CD8-positive, alpha-beta memory T cell (primary cell): ENCODE measurements around the gene KRT81. TPM values are rescaled to one million over a fixed set of nuclear protein-coding genes. Genes with fewer than 3 reads are reported as not detected.

ENCODE experiments used
- CTCF ChIA-PET: fragments of 350-600 bp; sonication (Branson Sonifier 250); formaldehyde crosslinking; loops from one replicate; lab custom pipeline; 2021; ENCODE audit warnings: antibody characterized with exemption; lab: Charles Lee
- POLR2A ChIA-PET: fragments of 350-600 bp; sonication (Branson Sonifier 250); formaldehyde crosslinking; loops from one replicate; lab custom pipeline; 2021; ENCODE audit warnings: antibody characterized with exemption; lab: Charles Lee
- DNase-seq, 5 donors: peaks; one replicate each; pipeline versions ENCODE4 v3.0.0 to v3.0.0-alpha.2; 2020 to 2022; ENCODE audit warnings: mixed read lengths in 1 of 5
- H3K27ac ChIP-seq: one replicate; pipeline ENCODE4 v1.7.0; 2013; ENCODE audit warnings: low read depth, mild to moderate bottlenecking, low read length, moderate library complexity
- H3K27me3 ChIP-seq: 2 replicates; pipeline ENCODE4 v1.7.0; 2013; ENCODE audit warnings: low read length, mild to moderate bottlenecking; ENCODE audit not compliant: insufficient read depth, poor library complexity, severe bottlenecking
- H3K36me3 ChIP-seq: 2 replicates; pipeline ENCODE4 v1.7.0; 2013; ENCODE audit warnings: mild to moderate bottlenecking, low read length, moderate library complexity; ENCODE audit not compliant: insufficient read depth
- H3K4me1 ChIP-seq: 2 replicates; pipeline ENCODE4 v1.7.0; 2013; ENCODE audit warnings: mild to moderate bottlenecking, low read length, moderate library complexity; ENCODE audit not compliant: insufficient read depth
- H3K4me3 ChIP-seq: 2 replicates; pipeline ENCODE4 v1.7.0; 2013; ENCODE audit warnings: mild to moderate bottlenecking, low read length
- H3K9me3 ChIP-seq: 2 replicates; pipeline ENCODE4 v1.7.0; 2013; ENCODE audit warnings: mild to moderate bottlenecking, low read length
- H3K27ac Mint-ChIP-seq, 8 donors: one replicate each; pipeline ENCODE4 v1.8.0; 2020 to 2021; ENCODE audit warnings: mixed read lengths in 8 of 8, mild to moderate bottlenecking in 6 of 8, inconsistent platforms in 3 of 8, moderate library complexity in 3 of 8
- H3K27me3 Mint-ChIP-seq, 2 donors: one replicate each; pipeline ENCODE4 v1.8.0; 2020 to 2021; ENCODE audit warnings: mixed read lengths in 2 of 2, mild to moderate bottlenecking in 1 of 2, moderate library complexity in 1 of 2
- H3K36me3 Mint-ChIP-seq, 3 donors: one replicate each; pipeline ENCODE4 v1.8.0; 2020 to 2021; ENCODE audit warnings: mixed read lengths in 3 of 3, inconsistent platforms in 1 of 3, mild to moderate bottlenecking in 1 of 3
- H3K4me1 Mint-ChIP-seq, 3 donors: one replicate each; pipeline ENCODE4 v1.8.0; 2020 to 2021; ENCODE audit warnings: mixed read lengths in 3 of 3, inconsistent platforms in 1 of 3, mild to moderate bottlenecking in 1 of 3
- H3K4me3 Mint-ChIP-seq, 7 donors: one replicate each; pipeline ENCODE4 v1.8.0; 2020 to 2021; ENCODE audit warnings: mixed read lengths in 7 of 7, mild to moderate bottlenecking in 6 of 7, moderate library complexity in 4 of 7, inconsistent platforms in 2 of 7
- H3K9me3 Mint-ChIP-seq, 5 donors: one replicate each; pipeline ENCODE4 v1.8.0; 2020 to 2022; ENCODE audit warnings: mixed read lengths in 5 of 5, mild to moderate bottlenecking in 3 of 5, moderate library complexity in 2 of 5, inconsistent platforms in 1 of 5
- polyA plus RNA-seq: library from polyadenylated mRNA; unstranded; fragments of 300-500 nt; fragmentation: Illumina TruSeq; gene quantifications from one replicate; pipeline ENCODE4 v1.2.3, GENCODE V29; 2021
- total RNA-seq, 2 experiments: library from RNA; stranded (reverse); gene quantifications; one replicate each; pipeline ENCODE4 v1.2.3, GENCODE V29; 2021

The KRT81 gene
- total and polyA plus RNA-seq, 3 experiments from 2014 or later: not detected

GRCh38 chr12:52257074-52257551, 34.2 kb downstream of the KRT81 start:
- DNase-seq: no peak
- H3K36me3 Mint-ChIP-seq: no peaks in the 10 kb centered on the region
- no peak overlapping the region for H3K4me3 Mint-ChIP-seq
- peaks cover 39 to 64% of the 10 kb centered on the region in 2 donors for H3K27me3 Mint-ChIP-seq
- no peak overlapping the region for H3K27ac Mint-ChIP-seq
- Histone ChIP-seq H3K4me3 (no peak overlapping the region), H3K27me3 (no peaks in the 10 kb centered on the region), H3K27ac (no peak overlapping the region), H3K9me3 (no peaks in the 10 kb centered on the region), H3K4me1 (no peaks in the 10 kb centered on the region), H3K36me3 (no peaks in the 10 kb centered on the region)
- no peaks in the 10 kb centered on the region for H3K9me3 Mint-ChIP-seq
- peaks cover 2 to 14% (median 9%) of the 10 kb centered on the region in 3 donors for H3K4me1 Mint-ChIP-seq
- POLR2A ChIA-PET: no interaction called here
- CTCF ChIA-PET: interaction anchor here (1.0 kb wide), 1 partner anchor 22 kb away, joined by 4 read pairs; no protein-coding TSS in a partner anchor

- no peak overlapping the region for H3K4me3 ChIP-seq
- Mint-ChIP-seq H3K36me3 (no peaks in the 10 kb centered on the region), H3K27ac (peak overlapping the region in 1 of 8 donors; percentile 32), H3K4me1 (peaks cover 5 to 19% (median 14%) of the 10 kb centered on the region in 3 donors), H3K27me3 (peaks cover 39 to 61% of the 10 kb centered on the region in 2 donors), H3K4me3 (no peak overlapping the region), H3K9me3 (no peaks in the 10 kb centered on the region)
- no peaks in the 10 kb centered on the region for H3K36me3 ChIP-seq
- ChIA-PET CTCF (interaction anchor here (1.0 kb wide), 1 partner anchor 23 kb away, joined by 4 read pairs; no protein-coding TSS in a partner anchor), POLR2A (no interaction called here)
- no peak overlapping the region for H3K27ac ChIP-seq
- no peak for DNase-seq
- no peaks in the 10 kb centered on the region for H3K4me1 ChIP-seq
- H3K9me3 ChIP-seq: no peaks in the 10 kb centered on the region
- H3K27me3 ChIP-seq: no peaks in the 10 kb centered on the region
Measured at GRCh38 chr12:52256584-52256935, 34.8 kb downstream of the KRT81 start.

GRCh38 chr12:52255926-52256583, 35.3 kb downstream of the KRT81 start:
- Mint-ChIP-seq H3K27ac (peak overlapping the region in 1 of 8 donors; percentile 32), H3K27me3 (peaks cover 39 to 59% of the 10 kb centered on the region in 2 donors), H3K4me1 (peaks cover 5 to 24% (median 19%) of the 10 kb centered on the region in 3 donors), H3K36me3 (no peaks in the 10 kb centered on the region), H3K4me3 (no peak overlapping the region), H3K9me3 (no peaks in the 10 kb centered on the region)
- Histone ChIP-seq H3K27ac (no peak overlapping the region), H3K4me1 (no peaks in the 10 kb centered on the region), H3K27me3 (no peaks in the 10 kb centered on the region), H3K36me3 (no peaks in the 10 kb centered on the region), H3K9me3 (no peaks in the 10 kb centered on the region), H3K4me3 (no peak overlapping the region)
- ChIA-PET POLR2A (no interaction called here), CTCF (interaction anchor here (1.0 kb wide), 1 partner anchor 23 kb away, joined by 4 read pairs; no protein-coding TSS in a partner anchor)
- DNase-seq: no peak

GRCh38 chr12:52254965-52255751, 36.2 kb downstream of the KRT81 start:
- H3K9me3 ChIP-seq: no peaks in the 10 kb centered on the region
- peaks cover 5 to 16% (median 15%) of the 10 kb centered on the region in 3 donors for H3K4me1 Mint-ChIP-seq
- no peak overlapping the region for H3K27ac ChIP-seq
- no peak overlapping the region for H3K4me3 ChIP-seq
- CTCF ChIA-PET: no interaction called here
- no peaks in the 10 kb centered on the region for H3K4me1 ChIP-seq
- H3K36me3 ChIP-seq: no peaks in the 10 kb centered on the region
- no peaks in the 10 kb centered on the region for H3K36me3 Mint-ChIP-seq
- H3K27me3 Mint-ChIP-seq: peaks cover 41 to 54% of the 10 kb centered on the region in 2 donors
- no peaks in the 10 kb centered on the region for H3K27me3 ChIP-seq
- H3K4me3 Mint-ChIP-seq: no peak overlapping the region
- no peak overlapping the region for H3K27ac Mint-ChIP-seq
- DNase-seq: no peak
- POLR2A ChIA-PET: no interaction called here
- H3K9me3 Mint-ChIP-seq: no peaks in the 10 kb centered on the region

- Histone ChIP-seq H3K4me3 (no peak overlapping the region), H3K36me3 (no peaks in the 10 kb centered on the region), H3K27ac (no peak overlapping the region), H3K4me1 (no peaks in the 10 kb centered on the region), H3K27me3 (peaks cover 3% of the 10 kb centered on the region), H3K9me3 (no peaks in the 10 kb centered on the region)
- Mint-ChIP-seq H3K9me3 (no peaks in the 10 kb centered on the region), H3K4me1 (peaks cover 5 to 19% (median 14%) of the 10 kb centered on the region in 3 donors), H3K27me3 (peaks cover 47 to 54% of the 10 kb centered on the region in 2 donors), H3K27ac (no peak overlapping the region), H3K36me3 (no peaks in the 10 kb centered on the region), H3K4me3 (no peak overlapping the region)
- DNase-seq: no peak
- ChIA-PET CTCF (no interaction called here), POLR2A (no interaction called here)
Measured at GRCh38 chr12:52254180-52254964, 37.0 kb downstream of the KRT81 start.

- no peaks in the 10 kb centered on the region for H3K9me3 Mint-ChIP-seq
- H3K4me3 Mint-ChIP-seq: no peak overlapping the region
- no peaks in the 10 kb centered on the region for H3K4me1 ChIP-seq
- peaks cover 3% of the 10 kb centered on the region for H3K27me3 ChIP-seq
- H3K27ac ChIP-seq: no peak overlapping the region
- no peaks in the 10 kb centered on the region for H3K36me3 ChIP-seq
- ChIA-PET POLR2A (no interaction called here), CTCF (no interaction called here)
- H3K27ac Mint-ChIP-seq: no peak overlapping the region
- DNase-seq: no peak
- H3K36me3 Mint-ChIP-seq: no peaks in the 10 kb centered on the region
- H3K4me3 ChIP-seq: no peak overlapping the region
- H3K9me3 ChIP-seq: no peaks in the 10 kb centered on the region
- peaks cover 44 to 54% of the 10 kb centered on the region in 2 donors for H3K27me3 Mint-ChIP-seq
- H3K4me1 Mint-ChIP-seq: peaks cover 4 to 20% (median 11%) of the 10 kb centered on the region in 3 donors
Measured at GRCh38 chr12:52253391-52254179, 37.7 kb downstream of the KRT81 start.

- peaks cover 4 to 20% (median 11%) of the 10 kb centered on the region in 3 donors for H3K4me1 Mint-ChIP-seq
- H3K27ac Mint-ChIP-seq: no peak overlapping the region
- no peaks in the 10 kb centered on the region for H3K36me3 Mint-ChIP-seq
- H3K27me3 Mint-ChIP-seq: peaks cover 44 to 56% of the 10 kb centered on the region in 2 donors
- H3K9me3 Mint-ChIP-seq: no peaks in the 10 kb centered on the region
- H3K4me3 Mint-ChIP-seq: no peak overlapping the region
- POLR2A ChIA-PET: no interaction called here
- no peak for DNase-seq
- Histone ChIP-seq H3K36me3 (no peaks in the 10 kb centered on the region), H3K4me1 (no peaks in the 10 kb centered on the region), H3K9me3 (no peaks in the 10 kb centered on the region), H3K4me3 (no peak overlapping the region), H3K27ac (no peak overlapping the region), H3K27me3 (peaks cover 3% of the 10 kb centered on the region)
- CTCF ChIA-PET: interaction anchor here (1.3 kb wide), 1 partner anchor 14 kb away, joined by 3 read pairs; no protein-coding TSS in a partner anchor
Measured at GRCh38 chr12:52252728-52253343, 38.5 kb downstream of the KRT81 start.
